Activated gamma-delta T cell treated with Interleukin-2 at 50 U/mL for 16 hours (primary cell): ENCODE data around the gene CIB4.

ENCODE experiments used
- DNase-seq: peaks from one replicate; pipeline ENCODE4 v3.0.0-alpha.2; 2020

CIB4 gene

DNA sequence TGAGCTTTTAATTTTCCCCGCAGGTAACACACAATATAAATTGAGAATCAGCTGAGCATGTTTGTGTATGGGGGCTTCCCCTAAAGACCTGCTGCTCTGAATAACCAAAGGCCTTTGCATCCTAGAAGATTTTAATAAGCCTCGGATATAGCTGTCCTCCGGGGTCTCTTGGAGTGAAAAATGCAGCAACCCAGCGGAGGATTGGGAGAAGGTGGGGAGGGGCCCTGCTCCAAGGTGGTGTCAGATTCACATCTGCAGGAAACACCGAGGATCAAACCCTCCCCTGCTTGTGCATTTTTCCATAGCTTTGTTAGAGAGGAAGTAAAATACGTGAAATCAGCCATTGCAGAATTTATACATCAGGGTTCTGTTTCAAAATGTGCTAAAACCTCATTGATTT is 100.2 kb downstream of the CIB4 start:
- DNase-seq = no peak

DNA sequence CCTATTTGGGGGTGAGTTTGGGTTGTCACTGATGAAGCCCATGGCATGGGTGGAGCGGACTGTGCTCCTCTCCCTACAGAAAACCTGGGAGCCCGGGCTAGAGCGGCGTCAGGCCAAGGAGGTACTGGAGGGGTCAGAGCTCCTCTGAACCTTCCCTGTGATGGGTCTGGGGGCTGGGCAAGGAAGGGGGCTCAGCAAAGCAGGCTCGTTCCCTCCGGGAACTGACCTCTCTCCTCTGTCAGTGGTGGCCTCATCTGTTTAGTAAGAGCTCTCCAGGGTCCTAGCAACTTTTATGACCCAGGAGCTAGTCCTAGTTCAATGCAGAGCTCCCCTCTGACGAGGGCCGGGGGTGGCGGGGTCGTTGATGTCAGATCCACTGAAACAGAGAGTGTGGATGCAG is 100.9 kb downstream of the CIB4 start:
- DNase-seq = no peak

DNA sequence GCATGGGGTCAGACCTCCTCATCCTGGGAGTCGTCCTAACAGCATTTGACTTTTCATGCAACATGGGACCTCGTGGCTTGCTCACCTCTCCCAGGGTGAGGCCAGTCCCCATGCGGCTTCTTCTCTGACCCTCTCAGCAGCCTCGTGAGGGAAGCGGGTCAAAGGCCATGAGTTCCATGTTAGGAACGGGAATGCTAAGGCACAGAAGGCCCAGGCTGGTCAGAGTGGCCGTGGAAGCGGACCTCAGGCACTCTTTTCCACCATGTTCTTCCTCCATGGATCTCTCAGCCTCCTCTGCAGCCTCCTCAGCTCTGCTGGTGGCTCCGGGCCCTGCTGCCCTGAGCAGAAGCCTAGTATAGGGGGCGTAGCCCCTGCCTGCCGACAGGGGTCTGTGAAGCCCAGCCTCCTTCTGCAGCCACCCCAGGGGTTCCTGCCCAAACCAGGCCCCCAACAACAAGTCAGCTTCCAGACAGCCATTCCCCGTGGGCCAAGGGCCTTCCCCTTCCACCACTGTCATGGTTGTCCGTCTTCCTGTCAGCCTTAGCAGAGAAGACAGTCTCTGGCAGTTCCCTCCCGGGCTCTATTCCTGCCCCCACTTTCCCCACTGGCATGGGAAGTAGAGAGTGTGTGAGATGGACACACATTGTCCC is 103.2 kb downstream of the CIB4 start:
- DNase-seq = no peak

DNA sequence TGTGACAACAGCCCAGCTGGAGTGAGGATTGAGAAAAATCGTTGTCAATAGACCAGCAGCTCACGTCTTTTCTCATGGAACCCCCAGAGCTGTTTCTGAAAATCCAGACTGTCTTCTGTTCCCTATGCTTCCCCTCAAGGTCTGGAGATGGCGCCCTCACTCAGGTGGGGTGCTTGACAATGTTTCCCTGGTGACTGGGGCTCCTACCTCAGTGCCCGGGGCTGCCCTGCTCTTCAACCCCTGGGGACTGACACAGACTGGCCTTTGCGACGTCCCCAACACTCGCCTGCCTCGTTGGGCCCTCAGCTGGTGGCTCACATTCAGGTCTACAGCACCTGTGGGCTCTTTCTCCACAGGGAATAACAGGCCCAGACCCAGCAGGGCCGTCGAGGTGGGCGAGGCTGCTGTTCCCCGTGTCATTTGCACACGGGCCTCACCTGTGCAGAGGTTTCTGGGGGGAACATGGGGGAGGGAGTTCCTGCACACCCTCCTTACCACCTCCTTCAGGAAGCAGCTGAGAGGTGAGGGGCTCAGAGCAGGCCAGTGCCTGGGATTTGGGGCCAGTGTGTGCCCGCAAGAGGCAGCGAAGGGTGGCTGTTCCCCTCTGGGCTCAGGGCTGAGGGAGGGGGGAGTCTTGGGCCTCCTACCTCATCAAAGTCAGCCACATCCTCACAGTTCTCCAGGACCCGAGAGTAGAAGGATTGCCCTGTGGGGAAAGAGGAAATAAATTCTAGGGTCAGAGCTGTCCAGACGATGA is 103.9 kb downstream of the CIB4 start:
- DNase-seq = no peak

DNA sequence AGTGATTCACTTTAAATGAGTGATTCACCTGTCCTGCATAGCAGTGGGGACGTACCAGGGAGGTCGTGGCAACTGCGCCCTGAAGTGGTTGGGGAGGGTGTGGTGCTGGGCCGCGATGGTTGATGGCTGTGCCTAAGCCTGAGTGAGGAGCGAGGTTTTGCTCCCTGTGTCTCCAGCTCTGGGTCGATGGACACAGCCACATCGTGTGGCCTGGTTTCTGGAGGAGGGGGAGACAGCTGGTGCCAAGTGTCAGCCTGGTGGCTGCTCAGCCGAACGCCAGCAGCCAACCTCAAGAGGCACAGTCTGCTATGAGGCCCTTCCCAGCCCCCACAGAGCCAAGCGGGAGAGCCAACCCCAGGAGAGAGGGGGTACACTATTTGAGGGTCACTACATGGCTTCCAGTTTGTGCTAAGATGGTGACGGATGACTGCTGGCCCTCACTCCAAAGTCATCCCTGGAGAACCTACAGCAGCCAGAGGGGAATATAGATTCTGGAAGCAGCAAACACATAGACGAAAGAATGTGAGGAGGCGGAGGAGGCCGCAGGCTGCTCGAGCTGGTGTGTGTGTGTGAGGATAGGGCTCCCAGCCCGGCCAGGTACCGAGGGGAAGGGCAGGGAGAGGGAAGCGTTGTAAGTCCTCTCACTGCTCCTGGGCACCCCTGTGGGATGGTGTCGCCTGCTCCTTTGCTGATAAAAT is 104.6 kb downstream of the CIB4 start:
- no peak for DNase-seq

DNA sequence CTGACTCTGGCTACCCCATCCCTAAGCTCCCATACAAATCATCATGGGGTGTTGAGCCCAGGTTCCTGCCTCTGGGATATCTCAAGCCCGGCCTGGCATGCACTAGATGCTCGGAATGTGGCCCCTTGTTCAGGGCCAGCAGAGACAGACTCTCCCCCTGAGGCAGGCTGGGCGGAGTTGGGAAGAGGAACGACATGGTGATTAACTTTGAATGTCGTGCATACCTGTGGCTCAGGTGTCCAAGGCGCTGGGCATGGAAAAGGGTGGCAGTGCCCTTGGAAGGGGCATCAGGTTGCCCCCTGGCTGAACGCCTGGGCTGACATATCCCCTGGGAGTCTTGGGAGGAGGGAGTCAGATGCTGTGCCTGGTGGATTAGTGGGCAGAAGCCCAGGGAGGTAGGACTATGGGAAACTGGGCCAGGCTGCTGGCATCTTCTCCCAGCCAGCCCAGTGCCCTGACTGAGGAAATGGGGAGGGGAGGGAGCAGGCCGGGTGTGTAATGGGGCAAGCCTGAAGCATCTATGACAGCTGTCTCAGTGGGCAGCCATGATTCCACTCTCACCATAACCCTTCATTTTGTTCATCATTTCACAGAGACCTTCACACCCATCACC is 105.4 kb downstream of the CIB4 start:
- DNase-seq = no peak

DNA sequence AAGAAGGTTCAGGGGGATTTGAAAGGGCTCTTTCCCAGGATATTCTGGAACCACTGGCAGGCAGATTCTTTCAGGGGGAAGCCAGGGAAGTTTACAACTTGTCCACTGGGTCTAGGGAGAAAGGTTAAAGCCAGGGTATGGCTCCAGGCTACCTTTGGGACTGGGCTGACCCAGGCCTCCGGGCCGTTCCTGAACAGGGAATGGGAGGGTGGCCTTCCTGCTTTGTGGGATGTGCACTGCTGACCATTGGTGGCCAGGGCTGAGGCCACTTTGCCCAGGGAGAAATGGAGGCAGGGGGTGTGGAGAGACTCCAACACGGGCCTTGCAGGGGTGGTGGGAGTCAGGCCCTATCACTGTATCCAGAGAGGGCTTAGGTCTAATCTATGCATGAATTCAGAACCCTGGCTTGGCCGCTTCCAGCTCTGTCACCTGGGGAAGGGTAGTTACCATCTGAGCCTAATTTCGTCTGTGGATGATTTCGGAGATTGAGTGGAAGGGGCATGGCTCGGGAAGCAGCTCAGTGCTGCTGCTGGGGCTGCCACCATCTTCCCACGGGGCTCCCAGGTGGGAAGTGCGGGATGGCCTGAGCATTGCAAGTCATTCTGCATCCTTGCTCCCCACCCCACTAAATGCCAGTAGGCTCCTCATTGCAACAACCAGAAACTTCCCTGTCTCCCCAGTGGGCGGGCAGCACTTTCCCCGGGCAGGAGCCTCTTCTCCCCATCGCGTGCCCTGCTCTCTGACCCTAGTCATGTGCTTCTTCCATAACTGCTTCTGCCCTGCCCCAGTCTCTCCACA is 106.1 kb downstream of the CIB4 start:
- DNase-seq = no peak

DNA sequence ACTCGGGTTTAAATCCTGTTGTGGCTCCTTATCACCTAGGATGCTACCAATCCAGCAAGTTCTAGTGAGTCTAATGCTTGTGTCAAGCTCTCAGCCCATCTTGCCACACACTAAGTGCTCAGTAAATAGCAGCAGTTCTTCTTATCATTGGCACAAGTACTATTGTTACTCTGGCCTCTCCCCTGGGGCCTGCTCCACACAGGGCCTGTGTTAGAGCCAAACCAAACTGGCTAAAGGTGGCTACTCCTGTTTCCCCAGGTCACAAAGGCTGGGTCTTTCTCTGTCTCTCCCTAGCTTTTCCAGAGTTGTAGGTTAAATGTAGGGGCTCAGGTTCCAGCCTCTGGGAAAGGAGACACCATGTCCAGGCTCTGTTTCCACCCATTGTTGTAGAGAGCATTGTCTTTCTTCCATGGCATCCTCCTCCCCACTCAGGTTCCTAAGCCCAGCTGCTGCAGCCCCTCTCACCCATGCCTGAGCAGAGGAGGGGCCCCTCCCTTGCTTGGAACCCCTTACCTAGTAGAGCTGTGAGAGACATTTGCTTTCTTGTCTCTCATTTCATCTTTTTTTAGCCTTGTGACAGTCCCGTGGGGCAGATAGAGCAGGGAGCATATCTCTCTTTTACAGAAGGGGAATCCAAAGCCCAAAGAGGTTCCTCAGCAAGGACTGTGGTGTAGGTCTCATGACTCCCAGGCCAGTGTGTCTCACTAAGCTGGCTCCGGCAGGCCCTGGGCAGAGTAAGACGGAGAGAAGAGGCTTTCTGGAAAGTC is 106.9 kb downstream of the CIB4 start:
- DNase-seq = no peak

DNA sequence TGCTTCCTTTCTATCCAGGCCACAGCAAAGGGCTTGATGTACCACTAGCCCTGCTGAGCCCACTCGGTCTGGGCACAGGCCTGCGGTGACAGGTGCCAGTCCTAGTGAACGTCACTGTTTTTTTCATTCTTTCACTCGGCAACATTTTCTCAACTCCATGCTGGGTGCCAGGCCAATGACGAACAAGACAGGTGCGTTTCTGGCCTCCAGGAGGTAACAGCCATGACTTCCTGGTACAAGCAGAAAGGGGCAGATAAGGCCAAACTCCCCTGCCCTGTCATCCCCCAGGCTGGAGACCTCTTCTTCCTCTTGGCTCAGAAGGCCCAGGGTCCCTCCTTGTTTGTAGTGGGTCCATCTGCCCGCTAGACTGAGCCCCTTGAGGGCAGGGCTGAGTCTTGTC is 107.5 kb downstream of the CIB4 start:
- no peak for DNase-seq

DNA sequence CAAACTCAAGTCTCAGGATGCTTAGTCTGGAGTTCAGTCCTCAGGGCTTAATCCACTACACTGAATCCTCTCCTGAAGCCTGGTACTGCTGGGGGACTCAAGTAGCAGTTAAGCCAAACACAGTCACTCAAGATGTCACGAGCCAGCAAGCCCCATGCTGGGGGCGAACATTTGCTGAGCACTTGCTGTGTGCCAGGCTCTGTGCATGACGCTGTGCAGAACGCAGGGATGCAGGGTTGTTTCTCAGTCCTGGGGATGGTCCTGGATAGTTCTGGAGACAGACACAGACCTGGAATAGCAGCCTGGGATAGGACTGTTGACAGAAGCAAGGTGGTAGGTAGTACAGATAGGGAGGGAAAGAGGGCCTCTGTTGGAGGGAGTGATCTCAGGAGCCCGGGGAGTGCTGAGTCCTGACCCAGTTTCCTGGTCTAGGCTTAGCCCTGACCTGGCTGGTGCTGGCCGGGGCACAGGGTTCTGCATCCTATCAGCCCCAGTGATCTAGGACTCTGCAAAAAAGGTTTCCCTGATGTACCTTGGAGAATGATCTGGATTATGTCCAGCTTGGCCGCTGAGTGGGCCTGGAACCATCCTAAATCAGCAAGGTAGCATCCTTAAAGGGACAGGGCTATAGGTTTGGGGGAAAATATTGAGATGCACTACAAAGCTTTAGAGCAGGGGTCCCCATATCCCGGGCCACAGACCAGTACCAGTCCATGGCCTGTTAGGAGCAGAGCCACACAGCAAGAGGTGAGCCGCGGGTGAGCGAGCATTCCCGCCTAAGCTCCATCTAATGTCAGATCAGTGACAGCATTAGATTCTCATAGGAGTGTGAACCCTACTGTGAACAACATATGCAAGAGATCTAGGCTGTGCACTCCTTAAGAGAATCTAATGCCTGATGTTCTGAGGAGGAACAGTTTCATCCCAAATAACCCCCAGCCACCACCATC is 108.6 kb downstream of the CIB4 start:
- no peak for DNase-seq
